ENCODE data around the gene PAX2.

- no peak for TF ChIP-seq CTCF (IDR thresholded peaks at IDR 0.05)
- TF ChIP-seq ZFX (IDR thresholded peaks at IDR 0.05; ENCODE audit: borderline replicate concordance) = no peak
Measured at GRCh38 chr10:100875484-100876166, 130.2 kb downstream of the PAX2 start.
